SU-DHL-6 (cell line): Measurements from ENCODE around the gene SLC19A1.

ENCODE experiments used
- EZH2phosphoT487 ChIP-seq: fragments of 200-600 bp; sonication (generic), shearing (Covaris generic); conservative IDR thresholded peaks from 2 replicates; pipeline ENCODE4 v1.6.1; 2018; ENCODE audit warnings: mild to moderate bottlenecking, antibody characterized with exemption, low read length, moderate library complexity, mixed read lengths
- TF ChIP-seq, protein P1 (sequence below): fragments of 200-600 bp; sonication (generic); IDR thresholded peaks from one replicate; pipeline ENCODE4 v1.5.1; 2017; ENCODE audit warnings: antibody characterized with exemption, mild to moderate bottlenecking, low read length, moderate library complexity; ENCODE audit not compliant: insufficient read depth, poor library complexity, severe bottlenecking

GRCh38 chr21:45492765-45493164 is 49.5 kb downstream of the SLC19A1 start:
- TF ChIP-seq, protein P1, sequence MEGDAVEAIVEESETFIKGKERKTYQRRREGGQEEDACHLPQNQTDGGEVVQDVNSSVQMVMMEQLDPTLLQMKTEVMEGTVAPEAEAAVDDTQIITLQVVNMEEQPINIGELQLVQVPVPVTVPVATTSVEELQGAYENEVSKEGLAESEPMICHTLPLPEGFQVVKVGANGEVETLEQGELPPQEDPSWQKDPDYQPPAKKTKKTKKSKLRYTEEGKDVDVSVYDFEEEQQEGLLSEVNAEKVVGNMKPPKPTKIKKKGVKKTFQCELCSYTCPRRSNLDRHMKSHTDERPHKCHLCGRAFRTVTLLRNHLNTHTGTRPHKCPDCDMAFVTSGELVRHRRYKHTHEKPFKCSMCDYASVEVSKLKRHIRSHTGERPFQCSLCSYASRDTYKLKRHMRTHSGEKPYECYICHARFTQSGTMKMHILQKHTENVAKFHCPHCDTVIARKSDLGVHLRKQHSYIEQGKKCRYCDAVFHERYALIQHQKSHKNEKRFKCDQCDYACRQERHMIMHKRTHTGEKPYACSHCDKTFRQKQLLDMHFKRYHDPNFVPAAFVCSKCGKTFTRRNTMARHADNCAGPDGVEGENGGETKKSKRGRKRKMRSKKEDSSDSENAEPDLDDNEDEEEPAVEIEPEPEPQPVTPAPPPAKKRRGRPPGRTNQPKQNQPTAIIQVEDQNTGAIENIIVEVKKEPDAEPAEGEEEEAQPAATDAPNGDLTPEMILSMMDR: no peak
- TF ChIP-seq EZH2phosphoT487: no peak
